Mesenchymal stem cell (in vitro differentiated cells and primary cell): ENCODE measurements around the gene EXD3.

Experiments used
- DNase-seq: peaks from one replicate; pipeline ENCODE4 v3.0.0-alpha.2; 2013
- H2AFZ ChIP-seq: one replicate; pipeline ENCODE4 v1.6.1; 2013; ENCODE audit warnings: low read depth, mild to moderate bottlenecking, control low read depth, inconsistent platforms, low read length, moderate library complexity
- H2AK5ac ChIP-seq: 2 replicates; pipeline ENCODE4 v1.6.1; 2013; ENCODE audit warnings: low read length, moderate library complexity, mild to moderate bottlenecking, inconsistent platforms; ENCODE audit not compliant: severe bottlenecking
- H2BK120ac ChIP-seq: one replicate; pipeline ENCODE4 v1.6.1; 2013; ENCODE audit warnings: low read depth, mild to moderate bottlenecking, inconsistent platforms, low read length, moderate library complexity
- H2BK12ac ChIP-seq, 2 experiments: one replicate each; pipeline ENCODE4 v1.6.1; 2013; ENCODE audit warnings: inconsistent platforms in 2 of 2, low read length in 2 of 2, mild to moderate bottlenecking in 2 of 2, moderate library complexity in 2 of 2, control low read depth in 1 of 2
- H2BK15ac ChIP-seq: one replicate; pipeline ENCODE4 v1.6.1; 2013; ENCODE audit warnings: mild to moderate bottlenecking, low read depth, inconsistent platforms; ENCODE audit not compliant: poor library complexity, severe bottlenecking
- H2BK5ac ChIP-seq: 2 replicates; pipeline ENCODE4 v1.6.1; 2013; ENCODE audit warnings: low read depth, mild to moderate bottlenecking, low read length, control low read depth, inconsistent platforms; ENCODE audit not compliant: poor library complexity, severe bottlenecking
- H3K14ac ChIP-seq, 2 experiments: one replicate each; pipeline ENCODE4 v1.6.1; 2013; ENCODE audit warnings: inconsistent platforms in 2 of 2, low read length in 2 of 2, control low read depth in 1 of 2, mild to moderate bottlenecking in 1 of 2, moderate library complexity in 1 of 2
- H3K18ac ChIP-seq, 2 experiments: one replicate each; pipeline ENCODE4 v1.6.1; 2013; ENCODE audit warnings: inconsistent platforms in 2 of 2, low read length in 2 of 2, control low read depth in 1 of 2, low read depth in 1 of 2, mild to moderate bottlenecking in 1 of 2
- H3K23ac ChIP-seq, 2 experiments: one replicate each; pipeline ENCODE4 v1.6.1; 2013; ENCODE audit warnings: inconsistent platforms in 2 of 2, low read length in 2 of 2, mild to moderate bottlenecking in 2 of 2, moderate library complexity in 2 of 2, control low read depth in 1 of 2
- H3K27ac ChIP-seq: 2 replicates; pipeline ENCODE4 v1.5.1; 2013; ENCODE audit warnings: mild to moderate bottlenecking, moderate library complexity, low read length, control low read depth, inconsistent platforms; ENCODE audit not compliant: poor library complexity, severe bottlenecking
- H3K27me3 ChIP-seq, 2 experiments: 2 replicates each; pipeline versions ENCODE4 v1.6.1 to v1.7.0; 2013; ENCODE audit warnings: low read length in 2 of 2, mild to moderate bottlenecking in 2 of 2, moderate library complexity in 2 of 2, control low read depth in 1 of 2, inconsistent platforms in 1 of 2; ENCODE audit not compliant: control insufficient read depth in 1 of 2, insufficient read depth in 1 of 2
- H3K36me3 ChIP-seq, 2 experiments: 2 replicates each; pipeline versions ENCODE4 v1.6.1 to v1.7.0; 2013; ENCODE audit warnings: low read length in 2 of 2, control low read depth in 1 of 2, inconsistent platforms in 1 of 2, low read depth in 1 of 2, mild to moderate bottlenecking in 1 of 2; ENCODE audit not compliant: insufficient read depth in 2 of 2, control insufficient read depth in 1 of 2
- H3K4ac ChIP-seq, 2 experiments: one replicate each; pipeline ENCODE4 v1.6.1; 2013; ENCODE audit warnings: inconsistent platforms in 2 of 2, low read length in 2 of 2, mild to moderate bottlenecking in 2 of 2, moderate library complexity in 2 of 2, control low read depth in 1 of 2, low read depth in 1 of 2
- H3K4me1 ChIP-seq: 2 replicates; pipeline ENCODE4 v1.6.1; 2013; ENCODE audit warnings: low read depth, low read length, control low read depth; ENCODE audit not compliant: control insufficient read depth, insufficient read depth
- H3K4me2 ChIP-seq: 2 replicates; pipeline ENCODE4 v1.6.1; 2013; ENCODE audit warnings: low read length, mild to moderate bottlenecking, inconsistent platforms; ENCODE audit not compliant: poor library complexity, severe bottlenecking
- H3K4me3 ChIP-seq, 2 experiments: 2 replicates each; pipeline versions ENCODE4 v1.5.1 to v1.7.0; 2013; ENCODE audit warnings: low read length in 2 of 2, mild to moderate bottlenecking in 2 of 2, control low read depth in 1 of 2, low read depth in 1 of 2; ENCODE audit not compliant: insufficient read depth in 1 of 2
- H3K79me1 ChIP-seq: replicated peaks from 2 replicates; pipeline ENCODE4 v1.6.1; 2013; ENCODE audit warnings: mild to moderate bottlenecking, control low read depth, low read length, inconsistent platforms; ENCODE audit not compliant: poor library complexity, severe bottlenecking
- H3K9ac ChIP-seq: 2 replicates; pipeline ENCODE4 v1.7.0; 2013; ENCODE audit warnings: mild to moderate bottlenecking, low read length, moderate library complexity
- H3K9me3 ChIP-seq: 2 replicates; pipeline ENCODE4 v1.7.0; 2013; ENCODE audit warnings: mild to moderate bottlenecking, low read length; ENCODE audit not compliant: control insufficient read depth
- H4K8ac ChIP-seq: one replicate; pipeline ENCODE4 v1.6.1; 2013; ENCODE audit warnings: inconsistent platforms, mild to moderate bottlenecking, low read length, moderate library complexity
- H4K91ac ChIP-seq: one replicate; pipeline ENCODE4 v1.6.1; 2013; ENCODE audit warnings: mild to moderate bottlenecking, low read length, inconsistent platforms
- WGBS: methylation state at CpG from one replicate; pipeline ENCODE4 v1.1.7; 2013; ENCODE audit warnings: mixed read lengths; 5-methylcytosine and 5-hydroxymethylcytosine counted together

The EXD3 gene

DNA sequence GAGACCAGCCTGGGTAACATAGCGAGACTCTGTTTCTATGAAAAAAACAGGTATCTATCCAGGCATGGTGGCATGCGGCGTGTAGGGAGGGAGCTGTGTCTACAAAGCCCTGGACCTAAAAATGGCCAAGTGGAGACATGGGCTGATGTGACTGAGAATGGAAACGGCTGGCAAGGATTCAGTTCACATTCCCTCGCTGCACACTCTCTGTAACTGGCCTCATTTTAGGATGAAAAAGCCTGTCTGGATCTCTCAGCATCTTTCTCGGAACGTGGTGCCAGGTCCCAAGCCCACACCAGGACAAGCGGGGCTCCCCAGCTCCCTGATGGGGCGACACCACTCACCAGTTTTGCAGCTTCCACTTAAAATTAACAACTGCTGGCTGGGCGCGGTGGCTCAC lies 13.4 kb downstream of the EXD3 start:
- Histone ChIP-seq H3K4me2 (no peak overlapping the region), H3K27me3 (no peaks in the 10 kb centered on the region), H2BK5ac (no peak overlapping the region), H3K18ac (no peak overlapping the region), H3K4ac (no peak overlapping the region), H3K9ac (no peak overlapping the region), H2BK120ac (no peak overlapping the region), H3K79me1 (peaks cover 27% of the 10 kb centered on the region), H3K14ac (no peak overlapping the region), H2AFZ (no peak overlapping the region), H2BK12ac (no peak overlapping the region), H4K91ac (no peak overlapping the region), H3K4me1 (peaks cover 49% of the 10 kb centered on the region), H3K4me3 (no peak overlapping the region), H2BK15ac (no peak overlapping the region), H3K9me3 (no peaks in the 10 kb centered on the region), H4K8ac (no peak overlapping the region), H3K36me3 (peaks cover 0 to 14% of the 10 kb centered on the region in 2 experiments), H2AK5ac (peak overlapping the region; percentile 7), H3K23ac (no peak overlapping the region), H3K27ac (no peak overlapping the region)
- DNase-seq = no peak
- 97% methylated on average over 11 of the region's 11 CpGs for WGBS

DNA sequence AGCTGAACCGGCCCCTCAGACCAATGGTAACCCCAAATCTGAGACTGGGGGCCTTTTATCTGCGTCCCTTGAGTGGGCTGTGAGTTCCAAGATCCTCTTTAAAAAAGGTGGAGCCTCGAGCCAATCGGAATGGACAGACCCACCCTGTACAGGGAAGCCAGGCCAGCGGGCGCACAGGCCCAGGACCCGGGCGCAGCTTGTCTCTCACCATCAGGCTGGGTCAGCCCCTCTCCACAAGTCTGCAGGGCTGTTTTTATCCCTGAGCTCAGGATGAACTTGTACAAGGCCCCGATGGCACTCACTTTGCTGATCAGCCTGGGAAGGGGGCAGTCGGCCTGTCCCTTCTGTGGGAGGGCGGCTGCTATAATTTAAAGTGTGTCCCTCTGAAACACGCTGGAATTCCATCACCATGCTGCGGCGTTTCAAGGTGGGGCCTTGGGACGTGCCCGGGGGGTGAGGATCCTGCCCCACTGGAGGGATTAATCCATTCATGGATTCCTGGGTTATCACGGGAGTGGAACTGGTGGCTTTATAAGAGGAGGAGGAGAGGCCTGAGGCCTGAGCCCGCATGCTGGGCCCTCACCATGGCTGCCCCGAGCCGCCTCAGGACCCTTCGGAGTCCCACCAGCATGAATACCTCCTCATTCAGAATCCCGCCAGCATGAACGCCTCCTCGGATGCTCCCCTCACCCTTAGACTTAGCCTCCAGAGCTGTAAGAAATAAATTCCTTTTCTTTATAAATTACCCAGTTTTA lies 14.1 kb downstream of the EXD3 start:
- no peak overlapping the region for H4K91ac ChIP-seq
- no peak overlapping the region for H2BK120ac ChIP-seq
- peak overlapping the region in 1 of 2 experiments; percentile 25 for H2BK12ac ChIP-seq
- H2AK5ac ChIP-seq = peak overlapping the region; percentile 58
- H3K4me1 ChIP-seq = peaks cover 47% of the 10 kb centered on the region
- peaks cover 0 to 8% of the 10 kb centered on the region in 2 experiments for H3K36me3 ChIP-seq
- no peak overlapping the region for H2AFZ ChIP-seq
- H3K23ac ChIP-seq = no peak overlapping the region
- H3K4me3 ChIP-seq = no peak overlapping the region
- H3K9me3 ChIP-seq = no peaks in the 10 kb centered on the region
- no peak overlapping the region for H3K4ac ChIP-seq
- no peaks in the 10 kb centered on the region for H3K27me3 ChIP-seq
- no peak for DNase-seq
- H3K27ac ChIP-seq = no peak overlapping the region
- no peak overlapping the region for H3K4me2 ChIP-seq
- no peak overlapping the region for H2BK5ac ChIP-seq
- no peak overlapping the region for H4K8ac ChIP-seq
- H3K79me1 ChIP-seq = peaks cover 29% of the 10 kb centered on the region
- WGBS = 95% methylated on average over 21 of the region's 24 CpGs
- H3K18ac ChIP-seq = no peak overlapping the region
- no peak overlapping the region for H3K9ac ChIP-seq
- H2BK15ac ChIP-seq = no peak overlapping the region
- H3K14ac ChIP-seq = no peak overlapping the region

DNA sequence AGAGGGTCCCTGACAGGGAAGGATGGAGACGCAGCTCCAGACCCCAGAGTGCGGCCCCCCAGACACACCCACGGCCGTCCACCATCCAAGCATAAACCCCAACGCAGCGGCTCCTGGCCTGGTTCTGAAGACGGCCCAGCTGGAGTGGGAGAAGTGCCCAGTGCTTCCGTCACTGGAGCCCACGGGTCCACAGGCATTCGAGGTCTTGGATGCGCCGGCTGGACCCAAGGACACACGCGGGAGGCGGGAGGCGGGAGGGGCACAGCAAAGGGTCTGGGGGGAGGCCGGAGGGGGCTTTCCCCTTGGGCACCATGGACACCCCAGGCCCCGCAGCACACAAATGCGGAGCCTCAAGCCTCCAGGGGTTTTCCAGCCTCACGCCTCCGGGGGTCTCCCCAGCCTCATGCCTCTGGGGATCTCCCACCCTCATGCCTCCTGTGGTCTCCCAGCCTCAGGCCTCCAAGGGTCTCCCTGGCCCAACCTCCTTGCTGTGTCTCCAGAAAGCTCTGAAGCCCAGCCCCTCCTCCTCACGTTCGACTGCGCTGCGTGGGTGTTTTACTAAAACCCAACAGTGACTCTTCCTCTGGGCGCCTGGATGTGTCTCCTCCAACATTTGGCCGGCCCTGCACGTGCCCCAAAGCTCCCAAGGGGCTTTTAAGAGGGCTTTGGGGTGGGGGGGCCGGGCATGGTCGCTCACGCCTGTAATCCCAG lies 15.2 kb downstream of the EXD3 start:
- Histone ChIP-seq H3K4me3 (peak overlapping the region in 1 of 2 experiments; percentile 72), H3K27me3 (no peaks in the 10 kb centered on the region), H3K9me3 (no peaks in the 10 kb centered on the region), H3K14ac (no peak overlapping the region), H3K9ac (peak overlapping the region; percentile 72), H4K8ac (peak overlapping the region; percentile 12), H3K36me3 (peaks cover 0 to 19% of the 10 kb centered on the region in 2 experiments), H3K23ac (peak overlapping the region in 1 of 2 experiments; percentile 54), H2AFZ (no peak overlapping the region), H3K18ac (no peak overlapping the region), H3K79me1 (peaks cover 34% of the 10 kb centered on the region), H4K91ac (no peak overlapping the region), H3K4ac (no peak overlapping the region), H3K4me1 (peaks cover 47% of the 10 kb centered on the region), H2BK5ac (no peak overlapping the region), H2BK120ac (no peak overlapping the region), H3K4me2 (peak overlapping the region; percentile 90), H2AK5ac (no peak overlapping the region), H2BK15ac (peak overlapping the region; percentile 86), H2BK12ac (peak overlapping the region in 1 of 2 experiments; percentile 46), H3K27ac (no peak overlapping the region)
- DNase-seq = no peak
- WGBS = 81% methylated on average over 31 of the region's 31 CpGs
